ENCODE data around the gene GNPTG.

The GNPTG gene

DNA sequence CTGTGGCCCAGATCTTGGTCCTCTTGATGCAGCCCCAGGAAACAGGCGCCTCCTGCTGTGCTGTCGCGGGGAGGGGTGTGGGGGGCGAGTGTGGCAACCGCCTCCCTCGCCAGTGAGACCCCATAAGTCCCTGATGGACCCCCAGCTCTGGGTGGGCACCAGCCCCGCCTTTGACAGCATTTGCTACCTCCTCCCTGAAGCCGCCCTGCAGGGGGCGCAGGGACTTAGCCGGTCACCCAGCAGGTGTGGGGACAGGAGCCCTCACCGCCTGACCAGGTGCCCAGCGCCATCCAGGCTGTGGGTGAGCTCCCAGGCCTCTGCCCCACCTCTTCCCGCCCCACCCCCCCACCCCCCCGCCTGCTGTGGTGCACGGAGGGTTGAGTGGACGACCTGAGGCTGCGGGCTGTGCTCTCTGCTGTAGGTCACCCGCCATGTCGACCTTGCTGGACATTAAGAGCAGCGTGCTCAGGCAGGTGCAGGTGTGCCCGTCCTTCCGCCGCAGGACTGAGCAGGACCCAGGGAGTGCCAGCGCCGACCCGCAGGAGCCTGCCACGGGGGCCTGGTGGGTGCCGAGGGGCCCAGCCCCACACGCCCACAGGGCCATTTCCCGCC lies 13.5 kb upstream of the GNPTG start:
- peaks cover 10 to 40% of the 10 kb centered on the region in 2 donors for H3K27me3 ChIP-seq (ENCODE audit: control insufficient read depth in 1 of 2, insufficient read depth in 2 of 2, low read length in 2 of 2)
- no peaks in the 10 kb centered on the region for H3K4me1 ChIP-seq (ENCODE audit: insufficient read depth, low read length)
- H3K9me3 ChIP-seq (ENCODE audit: low read length) = no peaks in the 10 kb centered on the region
- no peak overlapping the region for H3K9ac ChIP-seq (ENCODE audit: low read length)
- no peak overlapping the region for H3K4me3 ChIP-seq (ENCODE audit: low read depth in 1 of 2, low read length in 2 of 2)
- no peak overlapping the region for H3K27ac ChIP-seq (ENCODE audit: low read depth, low read length)
- no peaks in the 10 kb centered on the region for H3K36me3 ChIP-seq (ENCODE audit: insufficient read depth, low read length)

DNA sequence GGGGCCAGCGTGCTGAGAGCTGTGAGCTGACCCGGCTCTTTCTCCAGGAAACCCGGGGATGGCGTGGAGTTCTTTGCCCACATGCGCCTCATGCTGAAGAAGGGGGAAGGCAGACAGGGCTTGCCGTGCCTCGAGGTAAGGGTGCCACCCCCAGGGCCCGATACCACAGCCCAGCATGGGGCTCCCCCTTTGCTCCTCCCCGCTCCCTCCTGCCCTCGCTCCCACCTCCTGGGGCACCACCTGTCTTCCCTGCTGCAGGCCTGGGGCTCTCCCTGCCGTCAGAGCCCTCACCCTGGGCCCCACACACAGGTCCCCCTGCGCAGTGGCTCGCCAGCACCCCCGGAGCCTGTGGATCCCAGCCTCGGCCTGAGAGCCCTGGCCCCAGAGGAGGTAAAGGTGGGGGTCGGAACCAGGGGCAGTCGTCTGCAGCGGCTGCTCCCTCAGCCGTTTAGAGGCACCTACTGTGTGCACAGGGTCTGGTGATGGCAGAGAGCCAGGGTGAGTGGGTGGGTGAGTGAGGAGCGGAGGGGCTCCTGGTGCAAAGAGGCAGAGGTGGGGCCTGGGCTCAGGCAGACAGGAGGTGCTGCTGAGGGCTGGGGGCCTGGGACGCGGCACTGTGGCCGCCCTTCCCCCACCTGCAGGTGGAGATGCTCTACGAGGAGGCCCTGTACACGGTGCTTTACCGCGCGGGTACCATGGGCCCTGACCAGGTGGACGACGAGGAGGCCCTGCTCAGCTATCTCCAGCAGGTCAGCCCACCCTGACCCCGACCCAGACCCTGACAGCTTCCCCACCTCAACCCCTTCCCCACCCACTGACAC lies 12.7 kb upstream of the GNPTG start:
- Histone ChIP-seq H3K4me3 (ENCODE audit: low read depth in 1 of 2, low read length in 2 of 2) (no peak overlapping the region), H3K27ac (ENCODE audit: low read depth, low read length) (no peak overlapping the region), H3K27me3 (ENCODE audit: control insufficient read depth in 1 of 2, insufficient read depth in 2 of 2, low read length in 2 of 2) (peaks cover 10 to 34% of the 10 kb centered on the region in 2 donors), H3K4me1 (ENCODE audit: insufficient read depth, low read length) (no peaks in the 10 kb centered on the region), H3K9ac (ENCODE audit: low read length) (no peak overlapping the region), H3K9me3 (ENCODE audit: low read length) (no peaks in the 10 kb centered on the region), H3K36me3 (ENCODE audit: insufficient read depth, low read length) (no peaks in the 10 kb centered on the region)

DNA sequence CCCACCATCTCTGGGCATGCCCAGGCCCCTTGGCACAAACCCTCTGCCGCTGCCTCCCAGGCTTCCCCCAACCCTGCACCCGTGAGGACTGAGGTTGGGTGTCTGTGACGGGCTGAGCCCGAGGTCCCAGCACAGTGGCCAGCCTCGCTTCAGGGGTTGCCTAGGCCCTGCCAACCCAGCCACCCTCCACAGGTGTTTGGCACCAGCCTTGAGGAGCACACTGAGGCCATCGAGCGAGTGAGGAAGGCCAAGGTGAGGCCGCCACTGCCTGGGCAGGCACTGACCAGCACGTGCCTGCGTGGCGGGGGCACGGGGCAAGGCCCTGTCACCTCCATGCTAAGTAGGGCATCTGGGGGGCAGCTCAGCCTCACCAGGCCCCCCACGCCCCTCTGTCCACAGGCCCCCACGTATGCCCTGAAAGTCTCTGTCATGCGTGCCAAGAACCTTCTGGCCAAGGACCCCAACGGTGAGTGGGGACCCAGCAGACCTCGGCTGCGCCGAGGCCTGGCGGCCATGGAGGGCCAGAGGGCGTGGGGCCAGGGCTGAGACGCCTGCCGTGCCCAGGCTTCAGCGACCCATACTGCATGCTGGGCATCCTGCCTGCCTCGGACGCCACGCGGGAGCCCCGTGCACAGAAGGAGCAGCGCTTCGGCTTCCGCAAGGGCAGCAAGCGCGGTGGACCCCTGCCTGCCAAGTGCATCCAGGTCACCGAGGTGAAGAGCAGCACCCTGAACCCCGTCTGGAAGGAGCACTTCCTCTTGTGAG lies 10.8 kb upstream of the GNPTG start:
- H3K36me3 ChIP-seq (ENCODE audit: insufficient read depth, low read length) = no peaks in the 10 kb centered on the region
- H3K4me3 ChIP-seq (ENCODE audit: low read depth in 1 of 2, low read length in 2 of 2) = no peak overlapping the region
- no peak overlapping the region for H3K27ac ChIP-seq (ENCODE audit: low read depth, low read length)
- H3K9me3 ChIP-seq (ENCODE audit: low read length) = no peaks in the 10 kb centered on the region
- no peak overlapping the region for H3K9ac ChIP-seq (ENCODE audit: low read length)
- peaks cover 0 to 15% of the 10 kb centered on the region in 2 donors for H3K27me3 ChIP-seq (ENCODE audit: control insufficient read depth in 1 of 2, insufficient read depth in 2 of 2, low read length in 2 of 2)
- no peaks in the 10 kb centered on the region for H3K4me1 ChIP-seq (ENCODE audit: insufficient read depth, low read length)

DNA sequence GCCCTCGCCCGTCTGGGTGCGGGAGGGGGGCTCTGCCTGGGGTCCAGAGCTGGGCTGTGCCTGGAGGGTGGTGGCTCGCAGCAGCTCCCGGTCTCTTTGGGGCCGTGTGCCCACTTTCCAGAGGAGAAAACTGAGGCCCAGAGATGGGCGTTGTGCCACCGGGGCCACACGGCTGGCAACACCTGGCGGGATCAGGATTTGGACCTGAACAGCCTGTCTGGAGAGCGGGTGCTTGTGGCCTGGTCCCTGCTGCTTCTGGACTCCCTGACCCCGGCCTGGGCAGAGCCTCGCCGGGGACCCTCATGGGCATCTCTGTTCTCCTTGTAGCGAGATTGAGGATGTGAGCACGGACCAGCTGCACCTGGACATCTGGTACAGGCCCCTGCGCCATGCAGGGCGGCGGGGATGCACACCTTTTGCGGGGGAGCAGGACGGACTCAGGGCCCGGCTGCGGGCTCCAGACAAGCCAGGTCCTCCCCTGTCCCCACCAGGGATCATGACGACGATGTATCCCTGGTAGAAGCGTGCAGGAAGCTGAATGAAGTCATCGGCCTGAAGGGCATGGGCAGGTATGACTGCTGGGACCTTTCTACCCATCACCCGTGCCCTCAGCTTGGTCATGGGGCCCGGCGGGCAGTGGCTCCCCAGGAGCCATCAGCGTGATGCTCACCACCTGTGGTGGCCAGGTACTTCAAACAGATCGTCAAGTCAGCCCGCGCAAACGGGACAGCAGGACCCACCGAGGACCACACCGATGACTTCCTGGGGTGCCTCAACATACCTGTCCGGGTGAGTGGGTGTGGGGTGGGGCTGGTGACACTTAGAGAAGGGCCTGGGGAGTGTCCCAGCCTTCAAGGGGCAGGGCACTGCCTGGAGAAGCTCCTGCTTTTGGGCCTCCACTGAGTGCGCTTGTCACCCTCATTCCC lies 10.0 kb upstream of the GNPTG start:
- H3K36me3 ChIP-seq (ENCODE audit: insufficient read depth, low read length) = no peaks in the 10 kb centered on the region
- H3K4me3 ChIP-seq (ENCODE audit: low read depth in 1 of 2, low read length in 2 of 2) = no peak overlapping the region
- peaks cover 0 to 11% of the 10 kb centered on the region in 2 donors for H3K27me3 ChIP-seq (ENCODE audit: control insufficient read depth in 1 of 2, insufficient read depth in 2 of 2, low read length in 2 of 2)
- H3K9ac ChIP-seq (ENCODE audit: low read length) = no peak overlapping the region
- no peak overlapping the region for H3K27ac ChIP-seq (ENCODE audit: low read depth, low read length)
- H3K4me1 ChIP-seq (ENCODE audit: insufficient read depth, low read length) = no peaks in the 10 kb centered on the region
- H3K9me3 ChIP-seq (ENCODE audit: low read length) = no peaks in the 10 kb centered on the region

DNA sequence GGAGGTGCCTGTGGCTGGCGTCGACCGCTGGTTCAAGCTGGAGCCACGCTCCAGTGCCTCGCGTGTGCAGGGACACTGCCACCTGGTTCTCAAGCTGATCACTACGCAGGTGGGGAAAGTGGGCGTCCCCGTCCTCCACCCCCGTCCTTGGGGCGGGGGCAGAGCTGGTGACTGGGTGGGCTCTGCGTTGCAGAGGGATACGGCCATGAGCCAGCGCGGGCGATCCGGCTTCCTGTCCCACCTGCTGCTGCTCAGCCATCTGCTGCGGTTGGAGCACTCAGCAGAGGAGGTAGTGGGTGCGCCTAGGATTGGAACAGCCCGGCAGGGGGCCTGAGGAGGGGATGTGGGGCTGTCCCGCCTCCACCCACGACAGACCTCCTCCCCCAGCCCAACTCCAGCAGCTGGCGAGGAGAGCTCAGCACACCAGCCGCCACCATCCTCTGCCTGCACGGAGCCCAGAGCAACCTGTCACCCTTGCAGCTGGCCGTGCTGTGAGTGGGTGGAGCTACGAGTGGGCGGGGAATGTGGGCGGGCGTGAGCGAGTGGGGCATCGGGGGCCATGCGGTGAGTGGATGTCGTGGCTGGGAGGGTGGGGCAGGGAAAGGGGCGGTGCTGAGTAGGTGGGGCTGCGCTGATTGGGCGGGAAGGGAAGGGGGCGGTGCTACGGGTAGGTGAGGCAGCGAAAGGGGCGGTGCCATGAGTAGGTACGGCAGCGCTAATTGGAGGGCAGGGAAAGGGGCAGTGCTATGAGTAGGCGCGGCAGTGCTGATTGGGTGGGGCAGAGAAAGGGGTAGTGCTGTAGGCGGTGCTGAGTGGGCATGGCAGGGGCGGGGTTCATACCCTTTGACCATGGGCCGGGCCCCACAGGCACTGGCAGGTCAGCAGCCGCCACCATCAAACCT lies 9.0 kb upstream of the GNPTG start:
- Histone ChIP-seq H3K27me3 (ENCODE audit: control insufficient read depth in 1 of 2, insufficient read depth in 2 of 2, low read length in 2 of 2) (peaks cover 0 to 7% of the 10 kb centered on the region in 2 donors), H3K9ac (ENCODE audit: low read length) (no peak overlapping the region), H3K4me3 (ENCODE audit: low read depth in 1 of 2, low read length in 2 of 2) (no peak overlapping the region), H3K4me1 (ENCODE audit: insufficient read depth, low read length) (no peaks in the 10 kb centered on the region), H3K9me3 (ENCODE audit: low read length) (no peaks in the 10 kb centered on the region), H3K36me3 (ENCODE audit: insufficient read depth, low read length) (no peaks in the 10 kb centered on the region), H3K27ac (ENCODE audit: low read depth, low read length) (no peak overlapping the region)

DNA sequence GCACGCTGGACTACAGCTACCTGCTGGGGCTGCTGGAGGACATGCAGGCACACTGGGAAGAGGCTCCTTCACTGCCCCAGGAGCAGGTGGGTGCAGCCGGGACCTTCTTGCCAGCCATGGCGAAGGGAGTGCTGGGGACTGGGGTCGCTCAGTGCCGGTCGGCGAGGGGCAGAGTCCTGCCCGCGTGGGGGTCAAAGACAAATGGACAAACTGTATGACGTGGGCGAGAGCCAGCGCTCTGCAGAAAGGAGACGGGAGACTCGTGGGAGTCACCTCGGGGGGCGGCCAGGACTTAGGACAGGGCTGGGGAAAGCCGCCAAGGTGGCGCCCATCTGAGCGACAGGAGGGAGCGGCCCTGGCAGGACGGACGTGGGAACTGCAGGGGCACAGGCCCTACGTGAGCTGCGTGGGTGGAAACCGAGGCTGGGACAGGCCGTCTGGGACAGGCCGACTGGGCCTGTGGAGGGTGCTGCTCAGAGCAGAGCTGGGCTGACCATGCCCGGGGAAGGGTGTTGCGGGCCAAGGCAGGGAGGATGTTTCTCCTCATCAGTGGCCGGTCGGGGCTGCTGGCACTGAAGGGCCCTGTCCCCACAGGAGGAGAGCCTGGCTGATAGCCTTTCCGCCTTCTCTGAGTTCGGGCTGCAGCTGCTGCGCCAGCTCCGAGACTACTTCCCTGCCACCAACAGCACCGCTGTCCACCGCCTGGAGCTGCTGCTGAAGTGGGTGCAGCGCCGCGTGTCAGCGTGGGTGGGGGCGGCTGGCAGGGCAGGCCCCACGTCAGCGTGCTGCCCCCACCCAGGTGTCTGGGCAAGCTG lies 8.1 kb upstream of the GNPTG start:
- Histone ChIP-seq H3K4me1 (ENCODE audit: insufficient read depth, low read length) (no peaks in the 10 kb centered on the region), H3K27me3 (ENCODE audit: control insufficient read depth in 1 of 2, insufficient read depth in 2 of 2, low read length in 2 of 2) (peaks cover 0 to 4% of the 10 kb centered on the region in 2 donors), H3K9me3 (ENCODE audit: low read length) (no peaks in the 10 kb centered on the region), H3K9ac (ENCODE audit: low read length) (no peak overlapping the region), H3K4me3 (ENCODE audit: low read depth in 1 of 2, low read length in 2 of 2) (no peak overlapping the region), H3K36me3 (ENCODE audit: insufficient read depth, low read length) (peaks cover under 1% of the 10 kb centered on the region), H3K27ac (ENCODE audit: low read depth, low read length) (no peak overlapping the region)

DNA sequence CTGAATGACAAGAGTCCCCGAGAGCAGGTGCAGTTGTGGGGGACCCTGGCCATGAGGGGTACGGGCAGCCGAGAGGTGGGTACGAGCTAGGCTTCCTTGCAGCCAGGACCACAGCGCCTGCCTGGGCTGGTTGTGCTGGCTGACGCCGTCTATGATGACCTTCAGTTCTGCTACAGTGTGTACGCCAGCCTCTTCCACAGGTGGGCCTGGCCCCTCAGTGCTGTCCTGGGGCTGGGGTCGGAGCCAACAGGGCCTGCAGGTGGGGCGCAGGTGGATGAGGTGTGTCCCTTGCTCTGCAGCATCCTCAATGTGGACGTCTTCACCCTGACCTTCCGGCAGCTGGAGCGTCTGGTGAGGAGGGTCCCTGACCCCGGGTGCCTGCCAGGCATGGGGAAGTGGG lies 7.2 kb upstream of the GNPTG start:
- Histone ChIP-seq H3K27me3 (ENCODE audit: control insufficient read depth in 1 of 2, insufficient read depth in 2 of 2, low read length in 2 of 2) (peaks cover 0 to 4% of the 10 kb centered on the region in 2 donors), H3K27ac (ENCODE audit: low read depth, low read length) (no peak overlapping the region), H3K9me3 (ENCODE audit: low read length) (no peaks in the 10 kb centered on the region), H3K4me3 (ENCODE audit: low read depth in 1 of 2, low read length in 2 of 2) (no peak overlapping the region), H3K4me1 (ENCODE audit: insufficient read depth, low read length) (no peaks in the 10 kb centered on the region), H3K9ac (ENCODE audit: low read length) (no peak overlapping the region), H3K36me3 (ENCODE audit: insufficient read depth, low read length) (peaks cover 9% of the 10 kb centered on the region)

DNA sequence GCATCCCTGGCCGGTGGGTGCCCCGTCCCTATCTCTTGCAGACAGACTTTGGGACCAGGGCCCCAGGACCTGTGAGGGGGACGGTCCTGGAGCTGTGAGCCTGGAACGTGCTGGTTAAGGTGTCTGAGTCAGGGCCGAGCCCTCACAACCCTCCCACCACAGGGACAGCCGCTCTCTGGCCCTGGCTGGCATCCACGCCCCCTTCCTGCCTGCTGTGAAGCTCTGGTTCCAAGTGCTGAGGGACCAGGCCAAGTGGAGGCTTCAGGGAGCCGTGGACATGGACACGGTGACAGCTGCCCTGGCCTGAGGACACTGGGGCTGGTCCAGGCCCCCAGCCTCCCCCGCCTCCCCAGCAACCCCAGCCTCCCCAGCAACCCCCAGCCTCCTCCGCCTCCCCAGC lies 6.6 kb upstream of the GNPTG start:
- H3K9me3 ChIP-seq (ENCODE audit: low read length) = no peaks in the 10 kb centered on the region
- H3K4me1 ChIP-seq (ENCODE audit: insufficient read depth, low read length) = peaks cover 1% of the 10 kb centered on the region
- H3K9ac ChIP-seq (ENCODE audit: low read length) = no peak overlapping the region
- no peak overlapping the region for H3K27ac ChIP-seq (ENCODE audit: low read depth, low read length)
- peaks cover 0 to 4% of the 10 kb centered on the region in 2 donors for H3K27me3 ChIP-seq (ENCODE audit: control insufficient read depth in 1 of 2, insufficient read depth in 2 of 2, low read length in 2 of 2)
- peaks cover 15% of the 10 kb centered on the region for H3K36me3 ChIP-seq (ENCODE audit: insufficient read depth, low read length)
- H3K4me3 ChIP-seq (ENCODE audit: low read depth in 1 of 2, low read length in 2 of 2) = no peak overlapping the region

DNA sequence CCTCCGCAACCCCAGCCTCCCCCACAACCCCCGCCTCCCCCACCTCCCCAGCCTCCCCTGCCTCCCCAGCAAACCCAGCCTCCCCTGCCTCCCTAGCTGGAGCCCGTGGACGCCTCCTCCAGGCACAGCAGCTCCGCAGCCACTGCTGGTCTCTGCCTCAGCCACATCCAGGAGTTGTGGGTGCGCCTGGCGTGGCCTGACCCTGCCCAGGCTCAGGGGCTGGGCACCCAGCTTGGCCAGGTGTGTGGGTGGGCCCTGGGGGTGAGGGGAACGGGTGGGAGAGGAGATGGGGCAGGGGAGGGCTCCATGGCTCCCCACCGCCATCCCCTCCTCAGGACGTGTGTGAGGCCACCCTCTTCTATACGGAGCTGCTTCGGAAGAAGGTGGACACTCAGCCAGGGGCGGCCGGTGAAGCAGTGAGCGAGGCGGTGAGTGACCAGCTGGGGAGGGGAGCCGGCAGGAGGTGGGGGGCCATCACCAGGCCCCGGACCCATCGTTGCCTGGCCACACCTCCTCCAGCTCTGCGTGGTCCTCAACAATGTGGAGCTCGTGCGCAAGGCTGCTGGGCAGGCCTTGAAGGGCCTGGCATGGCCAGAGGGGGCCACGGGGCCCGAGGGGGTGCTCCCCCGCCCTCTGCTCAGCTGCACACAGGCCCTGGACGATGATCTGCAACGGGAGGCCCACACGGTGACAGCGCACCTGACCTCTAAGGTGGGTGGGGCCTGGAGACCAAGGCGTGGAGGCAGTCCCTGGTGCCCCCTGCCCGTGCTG lies 5.9 kb upstream of the GNPTG start:
- Histone ChIP-seq H3K9ac (ENCODE audit: low read length) (no peak overlapping the region), H3K27me3 (ENCODE audit: control insufficient read depth in 1 of 2, insufficient read depth in 2 of 2, low read length in 2 of 2) (peaks cover 0 to 4% of the 10 kb centered on the region in 2 donors), H3K4me3 (ENCODE audit: low read depth in 1 of 2, low read length in 2 of 2) (no peak overlapping the region), H3K4me1 (ENCODE audit: insufficient read depth, low read length) (peaks cover 9% of the 10 kb centered on the region), H3K9me3 (ENCODE audit: low read length) (no peaks in the 10 kb centered on the region), H3K27ac (ENCODE audit: low read depth, low read length) (no peak overlapping the region), H3K36me3 (ENCODE audit: insufficient read depth, low read length) (peaks cover 21% of the 10 kb centered on the region)
